HG03342 (cell line): ENCODE results near the gene HBB.
A peak's percentile ranks its signal among the peaks of the same experiment; 100 is the strongest.

Experiments used
- ATAC-seq: cut with Tn5 transposase; IDR thresholded peaks from one replicate; pipeline ENCODE4 v1.9.1; 2021; ENCODE audit warnings: mild to moderate bottlenecking, moderate library complexity; ENCODE audit not compliant: unreplicated experiment

HBB gene

GRCh38 chr11:5247472-5248192 lies 20.8 kb upstream of the HBB start:
- no peak for ATAC-seq

GRCh38 chr11:5246772-5247471 lies 20.1 kb upstream of the HBB start:
- ATAC-seq: no peak

- ATAC-seq: no peak
Measured at GRCh38 chr11:5245155-5245554, 18.3 kb upstream of the HBB start.

- no peak for ATAC-seq
Measured at GRCh38 chr11:5243816-5244180, 16.9 kb upstream of the HBB start.

- ATAC-seq: peak; percentile 63
Measured at GRCh38 chr11:5242933-5243815, 16.3 kb upstream of the HBB start.

GRCh38 chr11:5242208-5242607 lies 15.3 kb upstream of the HBB start:
- no peak for ATAC-seq

- no peak for ATAC-seq
Measured at GRCh38 chr11:5241458-5241857, 14.6 kb upstream of the HBB start.

GRCh38 chr11:5240458-5240857 lies 13.6 kb upstream of the HBB start:
- ATAC-seq: no peak

- ATAC-seq: no peak
Measured at GRCh38 chr11:5240056-5240455, 13.2 kb upstream of the HBB start.

- ATAC-seq: no peak
Measured at GRCh38 chr11:5239046-5239445, 12.2 kb upstream of the HBB start.

GRCh38 chr11:5238486-5238885 lies 11.6 kb upstream of the HBB start:
- ATAC-seq: no peak

GRCh38 chr11:5237420-5237819 lies 10.5 kb upstream of the HBB start:
- no peak for ATAC-seq

- ATAC-seq: no peak
Measured at GRCh38 chr11:5235364-5236095, 8.7 kb upstream of the HBB start.

- peak; percentile 70 for ATAC-seq
Measured at GRCh38 chr11:5234381-5234834, 7.5 kb upstream of the HBB start, which contains the start of gene HBD. TSS of gene HBD (minus strand) at chr11:5234483. CDS start at chr11:5234433, 50 bp downstream.

- ATAC-seq: no peak
Measured at GRCh38 chr11:5233307-5233706, 6.4 kb upstream of the HBB start.

- no peak for ATAC-seq
Measured at GRCh38 chr11:5232821-5233220, 6.0 kb upstream of the HBB start.

- ATAC-seq: no peak
Measured at GRCh38 chr11:5232176-5232575, 5.3 kb upstream of the HBB start.

- no peak for ATAC-seq
Measured at GRCh38 chr11:5231111-5231510, 4.2 kb upstream of the HBB start.

GRCh38 chr11:5230266-5230665 lies 3.4 kb upstream of the HBB start:
- ATAC-seq: no peak

GRCh38 chr11:5229796-5230195 lies 2.9 kb upstream of the HBB start:
- ATAC-seq: no peak

- no peak for ATAC-seq
Measured at GRCh38 chr11:5229356-5229755, 2.5 kb upstream of the HBB start.
